HCT116 (cell line): ENCODE data around the gene FFAR1. TPM values are rescaled to one million over a fixed set of nuclear protein-coding genes. Genes with fewer than 3 reads are reported as not detected.

Experiments
- ATAC-seq: fragments of 200-7000 bp; cut with Tn5 transposase; 2 replicates; pipeline ENCODE4 v1.9.1; 2020; ENCODE audit warnings: mild to moderate bottlenecking, moderate library complexity
- BruUV-seq: library from RNA; stranded (reverse); fragments of 400-500 nt; replicated peaks from 2 replicates; lab custom pipeline; 2021; lab: Mats Ljungman, UMichigan
- CTCF ChIA-PET: fragments of 300-600 bp; sonication (Branson Sonifier 250); formaldehyde crosslinking; loops from one replicate; lab custom pipeline; 2021; ENCODE audit warnings: antibody characterized with exemption; lab: Charles Lee
- POLR2A ChIA-PET: fragments of 300-600, 350-600 bp; sonication (Branson Sonifier 250); formaldehyde crosslinking; loops from one replicate; lab custom pipeline; 2021; ENCODE audit warnings: antibody characterized with exemption; lab: Charles Lee
- RAD21 ChIA-PET, 2 experiments: fragments of 300-600 bp; sonication (Branson Sonifier 250); formaldehyde crosslinking; loops; one replicate each; lab custom pipeline; 2023; ENCODE audit warnings: low total read pairs in 2 of 2; ENCODE audit not compliant: uncharacterized antibody in 2 of 2, unreplicated experiment in 2 of 2, low non-redundant PET in 1 of 2; lab: Charles Lee
- DNase-seq: peaks from one replicate; pipeline ENCODE4 v3.0.0-alpha.2; 2010; ENCODE audit warnings: low read depth, low spot score
- H2AFZ ChIP-seq: fragments of 200-600 bp; shearing (Covaris generic), sonication (generic); 2 replicates; pipeline ENCODE4 v1.6.1; 2017; ENCODE audit warnings: low read depth, mixed run types, mixed read lengths, antibody characterized with exemption, low read length; ENCODE audit not compliant: poor library complexity, severe bottlenecking
- H3K27ac ChIP-seq: 2 replicates; pipeline ENCODE4 v1.5.1; 2012; ENCODE audit warnings: low read depth, low read length
- H3K27me3 ChIP-seq: fragments of 200-600 bp; sonication (generic); 2 replicates; pipeline ENCODE4 v1.6.1; 2016; ENCODE audit warnings: mixed run types, low read length, mixed read lengths; ENCODE audit not compliant: insufficient read depth
- H3K36me3 ChIP-seq, 2 experiments: fragments of 200-500 bp in 1 of 2; fragments of 200-600 bp in 1 of 2; sonication (Bioruptor generic) in 1 of 2; sonication (generic) in 1 of 2; 2 replicates each; pipeline versions ENCODE4 v1.5.1 to v1.6.1; 2014 to 2016; ENCODE audit warnings: low read length in 2 of 2, inconsistent platforms in 1 of 2, mixed read lengths in 1 of 2, mixed run types in 1 of 2; ENCODE audit not compliant: insufficient read depth in 2 of 2, control insufficient read depth in 1 of 2
- H3K4me1 ChIP-seq, 2 experiments: fragments of 200-600 bp in 1 of 2; sonication (generic) in 1 of 2; 2 replicates each; pipeline versions ENCODE4 v1.5.1 to v1.6.1; 2012 to 2017; ENCODE audit warnings: low read length in 2 of 2, inconsistent platforms in 1 of 2, mild to moderate bottlenecking in 1 of 2, mixed read lengths in 1 of 2, mixed run types in 1 of 2, moderate library complexity in 1 of 2; ENCODE audit not compliant: insufficient read depth in 2 of 2, control insufficient read depth in 1 of 2
- H3K4me2 ChIP-seq: fragments of 200-600 bp; sonication (generic); 2 replicates; pipeline ENCODE4 v1.6.1; 2017; ENCODE audit warnings: mixed run types, low read length, mixed read lengths
- H3K4me3 ChIP-seq, 2 experiments: fragments of 200-600 bp in 1 of 2; sonication (generic) in 1 of 2; replicated peaks in 1 of 2; 2 replicates each; pipeline ENCODE4 v1.5.1; 2011 to 2016; ENCODE audit warnings: low read length in 2 of 2, control low read depth in 1 of 2, low read depth in 1 of 2, mild to moderate bottlenecking in 1 of 2, mixed read lengths in 1 of 2, mixed run types in 1 of 2
- H3K79me2 ChIP-seq: fragments of 200-600 bp; sonication (generic); 2 replicates; pipeline ENCODE4 v1.6.1; 2017; ENCODE audit warnings: mild to moderate bottlenecking, mixed run types, low read length, moderate library complexity, mixed read lengths; ENCODE audit not compliant: insufficient read depth
- H3K9ac ChIP-seq: fragments of 200-600 bp; sonication (generic); 2 replicates; pipeline ENCODE4 v1.6.1; 2016; ENCODE audit warnings: low read length, mixed read lengths
- H3K9me2 ChIP-seq: fragments of 200-600 bp; sonication (generic), shearing (Covaris generic); 2 replicates; pipeline ENCODE4 v1.6.1; 2017; ENCODE audit warnings: mixed run types, mild to moderate bottlenecking, moderate library complexity; ENCODE audit not compliant: insufficient read depth
- H3K9me3 ChIP-seq, 2 experiments: fragments of 200-500 bp in 1 of 2; fragments of 200-600 bp in 1 of 2; sonication (Bioruptor generic) in 1 of 2; sonication (generic) in 1 of 2; 2 replicates each; pipeline ENCODE4 v1.6.1; 2014 to 2017; ENCODE audit warnings: low read length in 2 of 2, mixed read lengths in 2 of 2, inconsistent platforms in 1 of 2, low read depth in 1 of 2, mild to moderate bottlenecking in 1 of 2, mixed run types in 1 of 2, moderate library complexity in 1 of 2; ENCODE audit not compliant: control insufficient read depth in 1 of 2, insufficient read depth in 1 of 2
- H4K20me1 ChIP-seq: fragments of 200-600 bp; sonication (generic), shearing (Covaris generic); 2 replicates; pipeline ENCODE4 v1.6.1; 2017; ENCODE audit warnings: mixed run types, mild to moderate bottlenecking, moderate library complexity; ENCODE audit not compliant: insufficient read depth
- CBX3 ChIP-seq: IDR thresholded peaks from 2 replicates; pipeline ENCODE4 v1.6.1; 2012; ENCODE audit warnings: low read depth
- CEBPB ChIP-seq: IDR thresholded peaks from 2 replicates; pipeline ENCODE4 v1.6.1; 2012; ENCODE audit warnings: low read depth
- EGR1 ChIP-seq: IDR thresholded peaks from 2 replicates; pipeline ENCODE4 v1.6.1; 2012; ENCODE audit warnings: low read depth
- ELF1 ChIP-seq: IDR thresholded peaks from 2 replicates; pipeline ENCODE4 v1.6.1; 2012; ENCODE audit warnings: low read depth, borderline replicate concordance
- EZH2 ChIP-seq: fragments of 200-600 bp; sonication (generic); IDR thresholded peaks from 2 replicates; pipeline ENCODE4 v1.6.1; 2017; ENCODE audit warnings: antibody characterized with exemption, mixed run types
- EZH2phosphoT487 ChIP-seq: fragments of 200-600 bp; IDR thresholded peaks from 2 replicates; pipeline ENCODE4 v1.6.1; 2018; ENCODE audit warnings: antibody characterized with exemption, borderline replicate concordance
- FOSL1 ChIP-seq: IDR thresholded peaks from 2 replicates; pipeline ENCODE4 v1.6.1; 2012; ENCODE audit warnings: low read depth
- JUND ChIP-seq: IDR thresholded peaks from 2 replicates; pipeline ENCODE4 v1.6.1; 2012
- POLR2A ChIP-seq: IDR thresholded peaks from 2 replicates; pipeline ENCODE4 v1.7.0; 2011; ENCODE audit warnings: borderline replicate concordance; ENCODE audit not compliant: insufficient read depth, insufficient read length; ENCODE audit errors: extremely low read depth
- POLR2AphosphoS5 ChIP-seq: IDR thresholded peaks from 2 replicates; pipeline ENCODE4 v1.6.1; 2011; ENCODE audit warnings: mild to moderate bottlenecking, low read depth, low read length, moderate library complexity
- RAD21 ChIP-seq: IDR thresholded peaks from 2 replicates; pipeline ENCODE4 v1.6.1; 2012; ENCODE audit warnings: low read depth, mild to moderate bottlenecking
- SP1 ChIP-seq: IDR thresholded peaks from 2 replicates; pipeline ENCODE4 v1.6.1; 2012; ENCODE audit warnings: low read depth
- SRF ChIP-seq: IDR thresholded peaks from 2 replicates; pipeline ENCODE4 v1.6.1; 2012; ENCODE audit warnings: low read depth
- ZFX ChIP-seq: fragments of 450-650 bp; IDR thresholded peaks from 2 replicates; pipeline ENCODE4 v1.6.1; 2017
- ZNF274 ChIP-seq: fragments of 200-500 bp; sonication (Bioruptor generic); IDR thresholded peaks from 2 replicates; pipeline ENCODE4 v1.6.1; 2014; ENCODE audit warnings: mild to moderate bottlenecking, low read depth, low read length, inconsistent platforms
- intact Hi-C: fragments of 100-400 bp; cut with micrococcal nuclease; formaldehyde crosslinking; loops from 2 replicates; pipeline ENCODE4 v1.10.0; 2022
- total RNA-seq: library from RNA; stranded (reverse); gene quantifications from one replicate; pipeline ENCODE4 v1.2.1, GENCODE V29; 2021; ENCODE audit not compliant: unreplicated experiment
- TF ChIP-seq, protein P1 (sequence below): IDR thresholded peaks from 2 replicates; pipeline ENCODE4 v1.6.1; 2012
- TF ChIP-seq, protein P2 (sequence below), 3 experiments: fragments of 200-600 bp in 1 of 3; sonication (generic) in 1 of 3; IDR thresholded peaks in 2 of 3; conservative IDR thresholded peaks in 1 of 3; 2 replicates each; pipeline ENCODE4 v1.5.1; 2012 to 2017; ENCODE audit warnings: low read depth in 2 of 3, low read length in 2 of 3, antibody characterized with exemption in 1 of 3, borderline replicate concordance in 1 of 3, control low read depth in 1 of 3, mild to moderate bottlenecking in 1 of 3, mixed read lengths in 1 of 3, mixed run types in 1 of 3, moderate library complexity in 1 of 3; ENCODE audit not compliant: insufficient read depth in 1 of 3
- TF ChIP-seq, protein P3 (sequence below): IDR thresholded peaks from 2 replicates; pipeline ENCODE4 v1.6.1; 2012

Gene FFAR1
- total RNA-seq, 1 experiment from 2014 or later, result not detected

DNA sequence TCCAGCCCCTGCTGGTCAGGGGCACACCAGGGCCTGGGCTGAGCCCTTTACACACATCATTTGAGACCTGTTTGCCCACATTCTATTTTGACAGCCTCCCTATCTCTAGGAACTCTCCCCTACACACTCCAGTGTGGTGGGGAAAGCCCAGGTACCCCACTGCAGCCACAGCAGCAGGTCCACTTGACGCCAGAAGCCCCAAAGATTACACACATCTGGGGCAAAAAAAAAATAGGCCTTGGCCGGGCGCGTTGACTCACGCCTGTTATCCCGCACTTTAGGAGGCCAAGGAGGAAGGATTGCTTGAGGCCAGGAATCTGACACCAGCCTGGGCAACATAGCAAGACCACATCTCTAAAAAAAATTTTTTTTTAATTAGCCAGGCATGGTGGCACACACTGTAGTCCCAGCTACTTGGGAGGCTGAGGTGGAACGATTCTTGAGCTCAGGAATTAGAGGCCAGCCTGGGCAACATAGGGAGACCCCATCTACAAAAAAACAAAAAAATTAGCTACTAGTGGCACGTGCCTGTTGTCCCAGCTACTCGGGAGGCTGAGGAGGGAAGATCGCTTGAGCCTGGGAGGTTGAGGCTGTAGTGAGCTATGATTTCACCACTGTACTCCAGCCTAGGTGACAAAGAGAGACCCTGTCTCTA is 36.8 kb upstream of the FFAR1 start:
- CTCF ChIA-PET, result no interaction called here
- POLR2A ChIA-PET, result no interaction called here
- Histone ChIP-seq H3K4me1 (peaks cover 8 to 31% of the 10 kb centered on the region in 2 experiments; a peak in 3 of 4 replicates), H3K4me3 (no peak overlapping the region), H4K20me1 (no peaks in the 10 kb centered on the region), H3K27ac (no peak overlapping the region), H3K79me2 (no peaks in the 10 kb centered on the region), H3K9me3 (no peaks in the 10 kb centered on the region), H3K36me3 (no peaks in the 10 kb centered on the region), H2AFZ (no peak overlapping the region), H3K9me2 (no peaks in the 10 kb centered on the region), H3K4me2 (no peak overlapping the region), H3K27me3 (no peaks in the 10 kb centered on the region), H3K9ac (no peak overlapping the region)
- no TSS peak for BruUV-seq
- TF ChIP-seq SRF (no peak), SP1 (no peak), CEBPB (no peak), RAD21 (no peak), ZNF274 (no peak), EZH2 (no peak), CBX3 (no peak), JUND (no peak), ELF1 (no peak), EZH2phosphoT487 (no peak), EGR1 (no peak), POLR2A (no peak), FOSL1 (no peak), ZFX (no peak), POLR2AphosphoS5 (no peak)
- TF ChIP-seq, protein P1, sequence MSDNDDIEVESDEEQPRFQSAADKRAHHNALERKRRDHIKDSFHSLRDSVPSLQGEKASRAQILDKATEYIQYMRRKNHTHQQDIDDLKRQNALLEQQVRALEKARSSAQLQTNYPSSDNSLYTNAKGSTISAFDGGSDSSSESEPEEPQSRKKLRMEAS, result no peak
- TF ChIP-seq, protein P2, sequence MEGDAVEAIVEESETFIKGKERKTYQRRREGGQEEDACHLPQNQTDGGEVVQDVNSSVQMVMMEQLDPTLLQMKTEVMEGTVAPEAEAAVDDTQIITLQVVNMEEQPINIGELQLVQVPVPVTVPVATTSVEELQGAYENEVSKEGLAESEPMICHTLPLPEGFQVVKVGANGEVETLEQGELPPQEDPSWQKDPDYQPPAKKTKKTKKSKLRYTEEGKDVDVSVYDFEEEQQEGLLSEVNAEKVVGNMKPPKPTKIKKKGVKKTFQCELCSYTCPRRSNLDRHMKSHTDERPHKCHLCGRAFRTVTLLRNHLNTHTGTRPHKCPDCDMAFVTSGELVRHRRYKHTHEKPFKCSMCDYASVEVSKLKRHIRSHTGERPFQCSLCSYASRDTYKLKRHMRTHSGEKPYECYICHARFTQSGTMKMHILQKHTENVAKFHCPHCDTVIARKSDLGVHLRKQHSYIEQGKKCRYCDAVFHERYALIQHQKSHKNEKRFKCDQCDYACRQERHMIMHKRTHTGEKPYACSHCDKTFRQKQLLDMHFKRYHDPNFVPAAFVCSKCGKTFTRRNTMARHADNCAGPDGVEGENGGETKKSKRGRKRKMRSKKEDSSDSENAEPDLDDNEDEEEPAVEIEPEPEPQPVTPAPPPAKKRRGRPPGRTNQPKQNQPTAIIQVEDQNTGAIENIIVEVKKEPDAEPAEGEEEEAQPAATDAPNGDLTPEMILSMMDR (IDR thresholded peaks at IDR 0.05 in 2 of 3, conservative IDR thresholded peaks at IDR 0.05 in 1 of 3; ENCODE audit: borderline replicate concordance in 1 of 3, insufficient read depth in 1 of 3, low read depth in 2 of 3, low read length in 2 of 3), result no peak
- TF ChIP-seq, protein P3, sequence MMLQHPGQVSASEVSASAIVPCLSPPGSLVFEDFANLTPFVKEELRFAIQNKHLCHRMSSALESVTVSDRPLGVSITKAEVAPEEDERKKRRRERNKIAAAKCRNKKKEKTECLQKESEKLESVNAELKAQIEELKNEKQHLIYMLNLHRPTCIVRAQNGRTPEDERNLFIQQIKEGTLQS, result no peak
- intact Hi-C loops, result no loop called here
- RAD21 ChIA-PET, result no interaction called here
- DNase-seq (no peak), ATAC-seq (no peak)
